H1 (cell line): ENCODE results near the gene CRPPA. TPM values are rescaled to one million over a fixed set of nuclear protein-coding genes. Genes with fewer than 3 reads are reported as not detected.

ENCODE experiments used
- KDM1A ChIP-seq: fragments of 200-600, 300-600 bp; sonication (generic); IDR thresholded peaks from 2 replicates; pipeline ENCODE4 v1.7.1; 2016; ENCODE audit warnings: mild to moderate bottlenecking, low read length, borderline replicate concordance
- polyA plus RNA-seq, 7 experiments: library from polyadenylated mRNA; depleted of rRNA in 3 of 7; stranded (reverse) in 5 of 7; unstranded in 2 of 7; fragments of >200 nt in 5 of 7; fragments of 200-250 nt in 2 of 7; gene quantifications; 1 replicate in 5 of 7; 2 replicates in 1 of 7; 4 replicates in 1 of 7; pipeline versions ENCODE4 v1.2.1 to v1.2.3, GENCODE V29; 2011 to 2013; ENCODE audit warnings: missing spikeins in 2 of 7, mixed read lengths in 2 of 7
- total RNA-seq: library from RNA; stranded (reverse); fragmentation: NEBNext Ultra II Directional; extraction: Animal tissue kit (Norgen Biotek cat#: 25700); gene quantifications from 2 replicates; pipeline ENCODE4 v1.2.1, GENCODE V29; 2021
- TF ChIP-seq, protein P1 (sequence below): IDR thresholded peaks from 2 replicates; pipeline ENCODE4 v1.6.1; 2012; ENCODE audit warnings: inconsistent platforms

CRPPA gene
- total and polyA plus RNA-seq, 2 of the 8 experiments (the other 6 are each of a cell fraction or from before 2014, with no cell fraction given), result 0.23 to 0.39 TPM

DNA sequence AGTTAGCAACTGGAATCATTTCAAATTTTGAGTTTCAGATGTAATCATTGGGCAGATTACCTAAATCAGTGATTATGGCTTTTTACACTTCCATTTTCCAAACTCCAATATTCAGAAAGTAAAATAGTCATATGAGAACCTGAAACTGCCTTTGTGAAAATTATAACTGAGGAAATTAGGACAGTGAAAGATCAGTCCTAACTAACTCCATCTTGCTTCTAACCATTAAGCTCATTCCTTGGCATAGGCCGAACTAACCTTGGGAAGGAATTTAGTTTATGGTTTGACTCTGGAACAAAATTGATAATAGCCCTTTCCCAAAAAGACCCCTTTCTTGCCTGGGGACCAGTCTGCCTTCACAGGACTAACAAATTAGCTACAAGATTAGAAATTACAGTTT, 2.2 kb downstream of the CRPPA start (continued):
- TF ChIP-seq, protein P1, sequence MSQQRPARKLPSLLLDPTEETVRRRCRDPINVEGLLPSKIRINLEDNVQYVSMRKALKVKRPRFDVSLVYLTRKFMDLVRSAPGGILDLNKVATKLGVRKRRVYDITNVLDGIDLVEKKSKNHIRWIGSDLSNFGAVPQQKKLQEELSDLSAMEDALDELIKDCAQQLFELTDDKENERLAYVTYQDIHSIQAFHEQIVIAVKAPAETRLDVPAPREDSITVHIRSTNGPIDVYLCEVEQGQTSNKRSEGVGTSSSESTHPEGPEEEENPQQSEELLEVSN, result no peak
- no peak for TF ChIP-seq KDM1A
